Endothelial cell of hepatic sinusoid (primary cell): ENCODE measurements around the gene USP35.
"Not testable (repeated sequence)": the region's sequence is repeated elsewhere in the genome, so short reads cannot be mapped to it uniquely, and the experiment has no call there.

ENCODE experiments used
- in situ Hi-C: cut with HindIII; loops from 2 replicates; pipeline ENCODE4 v1.10.0; 2017; ENCODE audit warnings: low sequenced_read_pairs

Gene USP35

GRCh38 chr11:78213526-78214330, 25.0 kb downstream of the USP35 start:
- in situ Hi-C loops: no loop called here

GRCh38 chr11:78214331-78215194, 25.8 kb downstream of the USP35 start:
- in situ Hi-C loops: no loop called here

GRCh38 chr11:78216021-78216420, 27.3 kb downstream of the USP35 start:
- in situ Hi-C loops: no loop called here

GRCh38 chr11:78216571-78217287, 28.0 kb downstream of the USP35 start:
- in situ Hi-C loops: no loop called here

GRCh38 chr11:78217650-78218541, 29.2 kb downstream of the USP35 start:
- in situ Hi-C loops: no loop called here

- in situ Hi-C loops: no loop called here
These were observed 30.2 kb downstream of the USP35 start for GRCh38 chr11:78218707-78219492.

- in situ Hi-C loops: no loop called here
These were observed 30.9 kb downstream of the USP35 start for GRCh38 chr11:78219493-78220217.

- in situ Hi-C loops: no loop called here
These were observed 31.8 kb downstream of the USP35 start for GRCh38 chr11:78220218-78221157.

GRCh38 chr11:78221396-78222315, 32.9 kb downstream of the USP35 start:
- in situ Hi-C loops: no loop called here

GRCh38 chr11:78222726-78223125, 34.0 kb downstream of the USP35 start:
- in situ Hi-C loops: not testable (repeated sequence)

- in situ Hi-C loops: no loop called here
These were observed 34.7 kb downstream of the USP35 start for GRCh38 chr11:78223320-78223954.

- in situ Hi-C loops: no loop called here
These were observed 35.8 kb downstream of the USP35 start for GRCh38 chr11:78224506-78224905.

- in situ Hi-C loops: no loop called here
These were observed 36.2 kb downstream of the USP35 start for GRCh38 chr11:78224906-78225420.

GRCh38 chr11:78226684-78227680, 38.3 kb downstream of the USP35 start:
- in situ Hi-C loops: no loop called here

GRCh38 chr11:78227921-78228320, 39.2 kb downstream of the USP35 start:
- in situ Hi-C loops: no loop called here
